H1 (cell line): Measurements from ENCODE around the gene CACNA1C. TPM values are rescaled to one million over a fixed set of nuclear protein-coding genes. Genes with fewer than 3 reads are reported as not detected.

ENCODE experiments used
- CTCF ChIA-PET: fragments of 300-600 bp; sonication (Branson Sonifier 250); formaldehyde crosslinking; loops from one replicate; lab custom pipeline; 2021; ENCODE audit not compliant: partially characterized antibody; lab: Charles Lee
- POLR2A ChIA-PET: fragments of 300-600 bp; sonication (Branson Sonifier 250); formaldehyde crosslinking; loops from one replicate; lab custom pipeline; 2021; ENCODE audit warnings: inconsistent platforms; ENCODE audit not compliant: partially characterized antibody; lab: Charles Lee
- DNase-seq, 2 experiments: peaks; one replicate each; pipeline versions ENCODE4 v3.0.0 to v3.0.0-alpha.2; 2010 to 2022; ENCODE audit warnings: low spot score in 2 of 2, low read depth in 1 of 2, mixed read lengths in 1 of 2
- FAIRE-seq: peaks from 2 replicates; lab custom pipeline; 2011; peaks lifted over from hg19 to GRCh38; lab: Jason Lieb, UNC
- H2AFZ ChIP-seq: 2 replicates; pipeline ENCODE4 v1.8.1; 2012; ENCODE audit warnings: low read length, inconsistent platforms
- H2AK5ac ChIP-seq: 2 replicates; pipeline ENCODE4 v1.6.1; 2013; ENCODE audit warnings: low read depth, low read length
- H2BK120ac ChIP-seq: replicated peaks from 2 replicates; pipeline ENCODE3; 2013; ENCODE audit warnings: low read depth, low read length, inconsistent platforms
- H2BK12ac ChIP-seq: 2 replicates; pipeline ENCODE4 v1.6.1; 2013; ENCODE audit warnings: low read depth, low read length
- H2BK15ac ChIP-seq: 2 replicates; pipeline ENCODE4 v1.6.1; 2013; ENCODE audit warnings: low read length
- H2BK20ac ChIP-seq: 2 replicates; pipeline ENCODE4 v1.6.1; 2013; ENCODE audit warnings: low read length
- H2BK5ac ChIP-seq: 2 replicates; pipeline ENCODE4 v1.6.1; 2013; ENCODE audit warnings: low read depth, low read length
- H3K14ac ChIP-seq: 2 replicates; pipeline ENCODE4 v1.6.1; 2013; ENCODE audit warnings: inconsistent platforms; ENCODE audit not compliant: insufficient read length
- H3K18ac ChIP-seq: 2 replicates; pipeline ENCODE4 v1.6.1; 2013; ENCODE audit warnings: low read length; ENCODE audit errors: extremely low read depth
- H3K23ac ChIP-seq: 2 replicates; pipeline ENCODE4 v1.6.1; 2013; ENCODE audit warnings: inconsistent platforms; ENCODE audit not compliant: insufficient read length
- H3K23me2 ChIP-seq: 2 replicates; pipeline ENCODE4 v1.6.1; 2013; ENCODE audit warnings: low read depth, low read length
- H3K27ac ChIP-seq: 2 replicates; pipeline ENCODE4 v1.6.1; 2011; ENCODE audit warnings: low read depth, low read length, inconsistent platforms
- H3K27me3 ChIP-seq, 4 experiments: replicated peaks in 1 of 4; 1 replicate in 1 of 4; 2 replicates in 3 of 4; pipeline versions ENCODE4 v1.6.1 to v1.8.1; 2011 to 2013; ENCODE audit warnings: low read length in 3 of 4, mild to moderate bottlenecking in 3 of 4, inconsistent platforms in 2 of 4, mixed read lengths in 2 of 4, moderate library complexity in 1 of 4; ENCODE audit not compliant: control insufficient read depth in 3 of 4, insufficient read depth in 3 of 4; ENCODE audit errors: extremely low read depth in 1 of 4
- H3K36me3 ChIP-seq, 4 experiments: 2 replicates each; pipeline versions ENCODE4 v1.6.1 to v1.8.1; 2011 to 2013; ENCODE audit warnings: mild to moderate bottlenecking in 4 of 4, low read length in 3 of 4, moderate library complexity in 2 of 4, control low read depth in 1 of 4, inconsistent platforms in 1 of 4; ENCODE audit not compliant: insufficient read depth in 4 of 4, control insufficient read depth in 2 of 4
- H3K4ac ChIP-seq: replicated peaks from 2 replicates; pipeline ENCODE3; 2013; ENCODE audit warnings: low read length, low read depth, mixed read lengths, inconsistent platforms; ENCODE audit not compliant: insufficient read length
- H3K4me1 ChIP-seq, 4 experiments: replicated peaks in 1 of 4; 1 replicate in 1 of 4; 2 replicates in 3 of 4; pipeline versions ENCODE4 v1.6.1 to v1.8.1; 2011 to 2013; ENCODE audit warnings: low read length in 3 of 4, inconsistent platforms in 2 of 4, mixed read lengths in 1 of 4; ENCODE audit not compliant: insufficient read depth in 4 of 4, control insufficient read depth in 3 of 4
- H3K4me2 ChIP-seq, 2 experiments: 2 replicates each; pipeline versions ENCODE4 v1.6.1 to v1.8.1; 2011 to 2013; ENCODE audit warnings: low read depth in 2 of 2, low read length in 2 of 2, control low read depth in 1 of 2, inconsistent platforms in 1 of 2, mild to moderate bottlenecking in 1 of 2; ENCODE audit not compliant: insufficient read depth in 1 of 2
- H3K4me3 ChIP-seq, 4 experiments: fragments of 200-600, 300-600 bp in 1 of 4; sonication (generic), shearing (Covaris generic), sonication (Bioruptor Twin) in 1 of 4; 2 replicates each; pipeline versions ENCODE4 v1.5.1 to v1.8.1; 2011 to 2016; ENCODE audit warnings: low read length in 4 of 4, low read depth in 3 of 4, control low read depth in 2 of 4, inconsistent platforms in 2 of 4, mild to moderate bottlenecking in 2 of 4, mixed read lengths in 1 of 4, moderate library complexity in 1 of 4; ENCODE audit not compliant: insufficient read depth in 2 of 4; ENCODE audit errors: extremely low read depth in 1 of 4
- H3K56ac ChIP-seq: replicated peaks from 2 replicates; pipeline ENCODE3; 2013; ENCODE audit warnings: low read depth, mild to moderate bottlenecking, mixed read lengths, low read length, inconsistent platforms; ENCODE audit not compliant: insufficient read length
- H3K79me1 ChIP-seq: 2 replicates; pipeline ENCODE4 v1.6.1; 2013; ENCODE audit warnings: low read depth, low read length, control low read depth
- H3K79me2 ChIP-seq, 2 experiments: 2 replicates each; pipeline versions ENCODE4 v1.6.1 to v1.8.1; 2012 to 2013; ENCODE audit warnings: low read length in 2 of 2, mild to moderate bottlenecking in 2 of 2, inconsistent platforms in 1 of 2; ENCODE audit not compliant: insufficient read depth in 2 of 2, control insufficient read depth in 1 of 2
- H3K9ac ChIP-seq, 4 experiments: replicated peaks in 1 of 4; 1 replicate in 1 of 4; 2 replicates in 3 of 4; pipeline versions ENCODE4 v1.6.1 to v1.8.1; 2011 to 2013; ENCODE audit warnings: low read depth in 3 of 4, low read length in 3 of 4, control low read depth in 2 of 4, mild to moderate bottlenecking in 2 of 4, moderate library complexity in 2 of 4, inconsistent platforms in 1 of 4; ENCODE audit errors: extremely low read depth in 1 of 4
- H3K9me3 ChIP-seq, 2 experiments: 2 replicates each; pipeline versions ENCODE4 v1.6.1 to v1.8.1; 2012 to 2013; ENCODE audit warnings: mild to moderate bottlenecking in 2 of 2, moderate library complexity in 2 of 2, control low read depth in 1 of 2, inconsistent platforms in 1 of 2, low read depth in 1 of 2, low read length in 1 of 2, mixed read lengths in 1 of 2; ENCODE audit not compliant: insufficient read depth in 2 of 2
- H4K20me1 ChIP-seq, 2 experiments: replicated peaks in 1 of 2; 2 replicates each; pipeline versions ENCODE3 to v1.8.1; 2011 to 2013; ENCODE audit warnings: inconsistent platforms in 2 of 2, low read length in 2 of 2, mild to moderate bottlenecking in 1 of 2; ENCODE audit not compliant: insufficient read depth in 2 of 2, control insufficient read depth in 1 of 2
- H4K5ac ChIP-seq: 2 replicates; pipeline ENCODE4 v1.6.1; 2013; ENCODE audit warnings: low read length, low read depth, mixed read lengths, inconsistent platforms; ENCODE audit not compliant: insufficient read length
- H4K8ac ChIP-seq: 2 replicates; pipeline ENCODE4 v1.8.0; 2013; ENCODE audit warnings: mild to moderate bottlenecking, moderate library complexity, low read length, inconsistent platforms; ENCODE audit not compliant: insufficient read depth; ENCODE audit errors: extremely low read depth
- H4K91ac ChIP-seq: replicated peaks from 2 replicates; pipeline ENCODE3; 2013; ENCODE audit warnings: low read length, mixed read lengths, inconsistent platforms; ENCODE audit not compliant: insufficient read length
- BCL11A ChIP-seq, 2 experiments: IDR thresholded peaks; one replicate each; pipeline ENCODE4 v1.6.1; 2011; ENCODE audit warnings: low read depth in 2 of 2, low read length in 2 of 2, mild to moderate bottlenecking in 2 of 2
- CBX5 ChIP-seq: fragments of 300-800, 300-1000 bp; sonication (generic); IDR thresholded peaks from 2 replicates; pipeline ENCODE4 v1.7.1; 2016; ENCODE audit warnings: antibody characterized with exemption, low read length, low read depth
- CEBPB ChIP-seq: IDR thresholded peaks from 2 replicates; pipeline ENCODE4 v1.6.1; 2012; ENCODE audit warnings: low read depth, low read length
- E2F6 ChIP-seq: IDR thresholded peaks from 2 replicates; pipeline ENCODE4 v1.6.1; 2012; ENCODE audit warnings: inconsistent platforms
- KDM5A ChIP-seq: fragments of 200-600 bp; IDR thresholded peaks from 2 replicates; pipeline ENCODE4 v1.7.1; 2012; ENCODE audit warnings: mild to moderate bottlenecking, low read length, inconsistent platforms, mixed read lengths
- MAX ChIP-seq: IDR thresholded peaks from 2 replicates; pipeline ENCODE4 v1.6.1; 2012; ENCODE audit warnings: inconsistent platforms
- NANOG ChIP-seq: IDR thresholded peaks from 2 replicates; pipeline ENCODE4 v1.6.1; 2011; ENCODE audit warnings: low read length, low read depth, mild to moderate bottlenecking, inconsistent platforms; ENCODE audit not compliant: insufficient read depth, poor library complexity, severe bottlenecking
- RBBP5 ChIP-seq: IDR thresholded peaks from 2 replicates; pipeline ENCODE4 v1.7.1; 2012; ENCODE audit warnings: low read depth, mild to moderate bottlenecking, inconsistent platforms, low read length, moderate library complexity, borderline replicate concordance
- RXRA ChIP-seq: IDR thresholded peaks from 2 replicates; pipeline ENCODE4 v1.6.1; 2011; ENCODE audit warnings: low read depth, mild to moderate bottlenecking, low read length, moderate library complexity; ENCODE audit not compliant: insufficient read depth
- SIN3A ChIP-seq, 2 experiments: IDR thresholded peaks in 1 of 2; conservative IDR thresholded peaks in 1 of 2; 2 replicates each; pipeline ENCODE4 v1.6.1; 2011 to 2012; ENCODE audit warnings: low read length in 2 of 2, improper control_type of control experiment in 1 of 2, low read depth in 1 of 2, mild to moderate bottlenecking in 1 of 2
- SP1 ChIP-seq: IDR thresholded peaks from 2 replicates; pipeline ENCODE4 v1.6.1; 2011; ENCODE audit warnings: low read depth, low read length
- SUZ12 ChIP-seq: fragments of 200-600 bp; sonication (generic); IDR thresholded peaks from 2 replicates; pipeline ENCODE4 v1.6.1; 2012; ENCODE audit warnings: mild to moderate bottlenecking, inconsistent platforms, low read length, moderate library complexity, mixed read lengths
- TAF1 ChIP-seq: IDR thresholded peaks from 2 replicates; pipeline ENCODE4 v1.6.1; 2011; ENCODE audit warnings: mild to moderate bottlenecking, low read depth, low read length
- WGBS, 2 experiments: shearing (Covaris generic) in 1 of 2; methylation state at CpG; one replicate each; pipeline versions ENCODE4 v1.1.6 to v1.1.7; 2013 to 2015; ENCODE audit warnings: low lambda C conversion rate in 2 of 2, mixed read lengths in 2 of 2, inconsistent platforms in 1 of 2, low coverage in 1 of 2, missing lambda C conversion rate in 1 of 2; ENCODE audit not compliant: insufficient replicate concordance in 2 of 2, insufficient coverage in 1 of 2, insufficient read length in 1 of 2; ENCODE audit errors: extremely low coverage in 1 of 2, missing lambda C conversion rate in 1 of 2; 5-methylcytosine and 5-hydroxymethylcytosine counted together
- polyA plus RNA-seq, 7 experiments: library from polyadenylated mRNA; depleted of rRNA in 3 of 7; stranded (reverse) in 5 of 7; unstranded in 2 of 7; fragments of >200 nt in 5 of 7; fragments of 200-250 nt in 2 of 7; gene quantifications; 1 replicate in 5 of 7; 2 replicates in 1 of 7; 4 replicates in 1 of 7; pipeline versions ENCODE4 v1.2.1 to v1.2.3, GENCODE V29; 2011 to 2013; ENCODE audit warnings: missing spikeins in 2 of 7, mixed read lengths in 2 of 7
- total RNA-seq: library from RNA; stranded (reverse); fragmentation: NEBNext Ultra II Directional; extraction: Animal tissue kit (Norgen Biotek cat#: 25700); gene quantifications from 2 replicates; pipeline ENCODE4 v1.2.1, GENCODE V29; 2021

Gene CACNA1C
- total and polyA plus RNA-seq, 2 of the 8 experiments (the other 6 are each of a cell fraction or from before 2014, with no cell fraction given), result 1.3 TPM

- FAIRE-seq (no peak), DNase-seq (no peak)
- H3K4me3 ChIP-seq, result no peak overlapping the region
- WGBS, 2 experiments, result 91% methylated on average over 6 of the region's 6 CpGs; no CpG with 5 or more reads in 1 of the 2 experiments
- no peaks in the 10 kb centered on the region for H4K20me1 ChIP-seq
- H4K5ac ChIP-seq, result no peak overlapping the region
- H3K23me2 ChIP-seq, result no peaks in the 10 kb centered on the region
- H2BK5ac ChIP-seq, result no peak overlapping the region
- no peak overlapping the region for H2BK15ac ChIP-seq
- no peak overlapping the region for H2AFZ ChIP-seq
- no peak overlapping the region for H3K23ac ChIP-seq
- no peak overlapping the region for H3K9ac ChIP-seq
- H4K91ac ChIP-seq, result no peak overlapping the region
- H3K4ac ChIP-seq, result no peak overlapping the region
- no peak overlapping the region for H2BK12ac ChIP-seq
- no peaks in the 10 kb centered on the region for H3K79me2 ChIP-seq
- no peak overlapping the region for H3K56ac ChIP-seq
- no peaks in the 10 kb centered on the region for H3K27me3 ChIP-seq
- H2BK120ac ChIP-seq, result no peak overlapping the region
- no peaks in the 10 kb centered on the region for H3K9me3 ChIP-seq
- H3K18ac ChIP-seq, result no peak overlapping the region
- TF ChIP-seq CEBPB, result no peak
- TF ChIP-seq TAF1, result no peak
- TF ChIP-seq NANOG, result no peak
- TF ChIP-seq BCL11A (IDR thresholded peaks at IDR 0.05; ENCODE audit: low read depth in 2 of 2, low read length in 2 of 2), result no peak
- TF ChIP-seq RXRA, result no peak
- no peak for TF ChIP-seq MAX
- no peak for TF ChIP-seq SP1
- no peak for TF ChIP-seq SUZ12
- no peak for TF ChIP-seq E2F6
- no peak for TF ChIP-seq RBBP5
- TF ChIP-seq SIN3A (conservative IDR thresholded peaks at IDR 0.05 in 1 of 2, IDR thresholded peaks at IDR 0.05 in 1 of 2; ENCODE audit: low read depth in 1 of 2, low read length in 2 of 2), result no peak
- no peak for TF ChIP-seq CBX5
- no peak for TF ChIP-seq KDM5A
- H3K14ac ChIP-seq, result no peak overlapping the region
- no peak overlapping the region for H2AK5ac ChIP-seq
- H4K8ac ChIP-seq, result no peak overlapping the region
- no peak overlapping the region for H3K27ac ChIP-seq
- POLR2A ChIA-PET, result no interaction called here
- H3K36me3 ChIP-seq, result no peaks in the 10 kb centered on the region
- no peak overlapping the region for H3K4me2 ChIP-seq
- CTCF ChIA-PET, result interaction anchor here (1.3 kb wide), 1 partner anchor 27 kb away, joined by 3 read pairs; no protein-coding TSS in a partner anchor
- H3K4me1 ChIP-seq, result no peaks in the 10 kb centered on the region; a peak in 1 of 7 replicates
- H2BK20ac ChIP-seq, result no peak overlapping the region
- H3K79me1 ChIP-seq, result no peaks in the 10 kb centered on the region
Measured at GRCh38 chr12:2334271-2334670, 281.5 kb downstream of the CACNA1C start.
